ENCODE data around the gene FUBP3.

The FUBP3 gene

DNA sequence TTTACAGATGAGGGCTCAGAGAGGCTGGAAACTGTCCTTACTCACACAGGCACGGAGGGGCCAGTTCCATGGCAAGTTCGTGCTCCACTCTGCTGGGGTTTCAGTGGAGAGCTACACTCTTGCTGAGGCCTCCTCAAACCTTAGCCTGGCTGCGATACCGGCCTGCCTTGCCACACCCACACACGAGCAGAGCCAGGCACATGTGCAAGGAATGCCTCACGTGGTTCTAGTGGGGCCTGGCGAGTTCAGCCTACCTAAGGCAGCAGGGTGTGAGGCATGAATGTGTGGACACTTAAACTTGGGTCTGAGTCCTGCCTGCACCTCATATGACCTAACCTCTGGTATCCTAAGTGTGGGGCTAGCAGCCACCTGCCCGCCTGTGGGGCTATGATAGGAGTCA lies 63.5 kb downstream of the FUBP3 start:
- Histone ChIP-seq H2AFZ (ENCODE audit: low read depth, low read length, severe bottlenecking) (no peak overlapping the region), H3F3A (ENCODE audit: insufficient read depth) (no peaks in the 10 kb centered on the region), H3K4me3 (ENCODE audit: insufficient read depth, low read length, poor library complexity, severe bottlenecking) (no peak overlapping the region), H3K4me2 (ENCODE audit: low read depth, low read length, poor library complexity, severe bottlenecking) (no peak overlapping the region), H4K20me1 (ENCODE audit: low read depth, low read length) (no peaks in the 10 kb centered on the region), H3K36me3 (ENCODE audit: low read length) (no peaks in the 10 kb centered on the region), H3K9me3 (ENCODE audit: insufficient read depth, low read length) (no peaks in the 10 kb centered on the region), H3K27ac (ENCODE audit: low read depth, low read length) (no peak overlapping the region), H3K79me2 (ENCODE audit: insufficient read depth, low read length) (no peaks in the 10 kb centered on the region), H3K9ac (ENCODE audit: low read length) (no peak overlapping the region), H3K27me3 (ENCODE audit: low read length) (no peaks in the 10 kb centered on the region), H3K9me2 (replicated peaks; ENCODE audit: insufficient read depth, low read length) (no peaks in the 10 kb centered on the region)
- TF ChIP-seq EZH2phosphoT487 (conservative IDR thresholded peaks at IDR 0.05; ENCODE audit: low read length), result no peak
- TF ChIP-seq, protein P1, sequence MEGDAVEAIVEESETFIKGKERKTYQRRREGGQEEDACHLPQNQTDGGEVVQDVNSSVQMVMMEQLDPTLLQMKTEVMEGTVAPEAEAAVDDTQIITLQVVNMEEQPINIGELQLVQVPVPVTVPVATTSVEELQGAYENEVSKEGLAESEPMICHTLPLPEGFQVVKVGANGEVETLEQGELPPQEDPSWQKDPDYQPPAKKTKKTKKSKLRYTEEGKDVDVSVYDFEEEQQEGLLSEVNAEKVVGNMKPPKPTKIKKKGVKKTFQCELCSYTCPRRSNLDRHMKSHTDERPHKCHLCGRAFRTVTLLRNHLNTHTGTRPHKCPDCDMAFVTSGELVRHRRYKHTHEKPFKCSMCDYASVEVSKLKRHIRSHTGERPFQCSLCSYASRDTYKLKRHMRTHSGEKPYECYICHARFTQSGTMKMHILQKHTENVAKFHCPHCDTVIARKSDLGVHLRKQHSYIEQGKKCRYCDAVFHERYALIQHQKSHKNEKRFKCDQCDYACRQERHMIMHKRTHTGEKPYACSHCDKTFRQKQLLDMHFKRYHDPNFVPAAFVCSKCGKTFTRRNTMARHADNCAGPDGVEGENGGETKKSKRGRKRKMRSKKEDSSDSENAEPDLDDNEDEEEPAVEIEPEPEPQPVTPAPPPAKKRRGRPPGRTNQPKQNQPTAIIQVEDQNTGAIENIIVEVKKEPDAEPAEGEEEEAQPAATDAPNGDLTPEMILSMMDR (IDR thresholded peaks at IDR 0.05; ENCODE audit: insufficient read depth, low read length, poor library complexity, severe bottlenecking), result no peak

DNA sequence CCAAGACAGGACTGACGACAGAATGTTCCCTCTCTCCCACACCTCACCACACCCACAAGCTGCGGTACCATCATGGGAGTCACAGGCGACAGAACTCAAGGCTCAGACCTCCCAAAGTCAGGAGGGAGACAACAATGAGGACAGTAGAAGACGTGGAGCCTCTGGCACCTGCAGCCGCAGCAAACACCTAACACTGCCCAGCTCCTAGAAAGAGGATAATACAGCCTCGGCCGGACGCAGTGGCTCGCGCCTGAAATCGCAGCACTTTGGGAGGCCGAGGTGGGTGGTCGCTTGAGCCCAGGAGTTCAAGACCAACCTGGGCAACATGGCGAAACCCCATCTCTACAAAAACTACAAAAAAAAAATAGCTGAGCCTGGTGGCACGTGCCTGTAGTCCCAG lies 71.8 kb downstream of the FUBP3 start:
- Histone ChIP-seq H3K9me3 (ENCODE audit: insufficient read depth, low read length) (no peaks in the 10 kb centered on the region), H3K4me2 (ENCODE audit: low read depth, low read length, poor library complexity, severe bottlenecking) (no peak overlapping the region), H3K27me3 (ENCODE audit: low read length) (no peaks in the 10 kb centered on the region), H2AFZ (ENCODE audit: low read depth, low read length, severe bottlenecking) (no peak overlapping the region), H3K36me3 (ENCODE audit: low read length) (no peaks in the 10 kb centered on the region), H3F3A (ENCODE audit: insufficient read depth) (no peaks in the 10 kb centered on the region), H4K20me1 (ENCODE audit: low read depth, low read length) (no peaks in the 10 kb centered on the region), H3K9ac (ENCODE audit: low read length) (no peak overlapping the region), H3K4me3 (ENCODE audit: insufficient read depth, low read length, poor library complexity, severe bottlenecking) (no peak overlapping the region), H3K79me2 (ENCODE audit: insufficient read depth, low read length) (no peaks in the 10 kb centered on the region), H3K27ac (ENCODE audit: low read depth, low read length) (no peak overlapping the region), H3K9me2 (replicated peaks; ENCODE audit: insufficient read depth, low read length) (no peaks in the 10 kb centered on the region)
- TF ChIP-seq EZH2phosphoT487 (conservative IDR thresholded peaks at IDR 0.05; ENCODE audit: low read length), result no peak
- TF ChIP-seq, protein P1 (IDR thresholded peaks at IDR 0.05; ENCODE audit: insufficient read depth, low read length, poor library complexity, severe bottlenecking), result no peak

DNA sequence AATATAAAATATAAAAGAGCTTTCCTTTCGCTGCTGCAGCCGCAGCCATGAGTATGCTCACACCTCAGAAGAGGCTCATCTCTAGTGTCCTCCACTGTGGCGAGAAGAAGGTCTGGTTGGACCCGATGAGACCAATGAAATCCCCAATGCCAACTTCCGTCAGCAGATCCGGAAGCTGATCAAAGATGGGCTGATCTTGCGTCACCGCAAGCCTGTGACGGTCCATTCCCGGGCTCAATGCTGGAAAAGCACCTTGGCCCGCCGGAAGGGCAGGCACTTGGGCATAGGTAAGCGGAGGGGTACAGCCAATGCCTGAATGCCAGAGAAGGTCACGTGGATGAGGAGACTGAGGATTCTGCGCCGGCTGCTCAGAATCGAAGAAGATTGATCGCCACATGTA lies 72.4 kb downstream of the FUBP3 start:
- H3K27me3 ChIP-seq (ENCODE audit: low read length), result no peaks in the 10 kb centered on the region

More for the DNA sequence above, 72.4 kb downstream of the FUBP3 start:
- no peaks in the 10 kb centered on the region for H3K9me3 ChIP-seq (ENCODE audit: insufficient read depth, low read length)
- H3K27ac ChIP-seq (ENCODE audit: low read depth, low read length), result no peak overlapping the region
- TF ChIP-seq, protein P1 (IDR thresholded peaks at IDR 0.05; ENCODE audit: insufficient read depth, low read length, poor library complexity, severe bottlenecking), result no peak
- no peak for TF ChIP-seq EZH2phosphoT487 (conservative IDR thresholded peaks at IDR 0.05; ENCODE audit: low read length)
- no peak overlapping the region for H2AFZ ChIP-seq (ENCODE audit: low read depth, low read length, severe bottlenecking)
- no peaks in the 10 kb centered on the region for H3F3A ChIP-seq (ENCODE audit: insufficient read depth)
- no peaks in the 10 kb centered on the region for H3K79me2 ChIP-seq (ENCODE audit: insufficient read depth, low read length)
- H3K4me3 ChIP-seq (ENCODE audit: insufficient read depth, low read length, poor library complexity, severe bottlenecking), result no peak overlapping the region
- no peaks in the 10 kb centered on the region for H3K36me3 ChIP-seq (ENCODE audit: low read length)
- H3K4me2 ChIP-seq (ENCODE audit: low read depth, low read length, poor library complexity, severe bottlenecking), result no peak overlapping the region
- no peaks in the 10 kb centered on the region for H3K9me2 ChIP-seq (replicated peaks; ENCODE audit: insufficient read depth, low read length)
- H3K9ac ChIP-seq (ENCODE audit: low read length), result no peak overlapping the region
- H4K20me1 ChIP-seq (ENCODE audit: low read depth, low read length), result no peaks in the 10 kb centered on the region

Measured in SU-DHL-6 (cell line).